Skeletal muscle tissue (tissue), 4 donors: ENCODE measurements around the gene EGLN3. TPM values are rescaled to one million over a fixed set of nuclear protein-coding genes. Genes with fewer than 3 reads are reported as not detected.

Source experiments
- H3K27ac ChIP-seq: one replicate; pipeline ENCODE4 v1.7.0; 2013; ENCODE audit warnings: mild to moderate bottlenecking, low read depth, low read length, inconsistent platforms
- H3K27me3 ChIP-seq, 3 donors: one replicate each; pipeline ENCODE4 v1.7.0; 2013; ENCODE audit warnings: low read length in 3 of 3; ENCODE audit not compliant: control insufficient read depth in 3 of 3, insufficient read depth in 3 of 3
- H3K36me3 ChIP-seq, 3 donors: one replicate each; pipeline ENCODE4 v1.7.0; 2013; ENCODE audit warnings: low read length in 3 of 3; ENCODE audit not compliant: control insufficient read depth in 3 of 3, insufficient read depth in 3 of 3
- H3K4me1 ChIP-seq, 3 donors: one replicate each; pipeline ENCODE4 v1.7.0; 2013; ENCODE audit warnings: low read length in 3 of 3, mild to moderate bottlenecking in 3 of 3; ENCODE audit not compliant: control insufficient read depth in 3 of 3, insufficient read depth in 3 of 3
- H3K4me3 ChIP-seq, 3 donors: one replicate each; pipeline ENCODE4 v1.7.0; 2013; ENCODE audit warnings: low read length in 3 of 3
- H3K9ac ChIP-seq, 3 donors: one replicate each; pipeline ENCODE4 v1.7.0; 2013; ENCODE audit warnings: low read length in 3 of 3, mild to moderate bottlenecking in 3 of 3, moderate library complexity in 2 of 3, low read depth in 1 of 3
- H3K9me3 ChIP-seq, 3 donors: one replicate each; pipeline ENCODE4 v1.7.0; 2013; ENCODE audit warnings: low read length in 3 of 3; ENCODE audit not compliant: control insufficient read depth in 3 of 3
- total RNA-seq: library from RNA; depleted of rRNA; stranded (reverse); fragments of >200 nt; gene quantifications from one replicate; pipeline ENCODE4 v1.2.3, GENCODE V29; 2014
- donor health status: Osteomylitis.

Gene EGLN3
- total RNA-seq, 1 donor from 2014 or later, result 60.0 TPM

DNA sequence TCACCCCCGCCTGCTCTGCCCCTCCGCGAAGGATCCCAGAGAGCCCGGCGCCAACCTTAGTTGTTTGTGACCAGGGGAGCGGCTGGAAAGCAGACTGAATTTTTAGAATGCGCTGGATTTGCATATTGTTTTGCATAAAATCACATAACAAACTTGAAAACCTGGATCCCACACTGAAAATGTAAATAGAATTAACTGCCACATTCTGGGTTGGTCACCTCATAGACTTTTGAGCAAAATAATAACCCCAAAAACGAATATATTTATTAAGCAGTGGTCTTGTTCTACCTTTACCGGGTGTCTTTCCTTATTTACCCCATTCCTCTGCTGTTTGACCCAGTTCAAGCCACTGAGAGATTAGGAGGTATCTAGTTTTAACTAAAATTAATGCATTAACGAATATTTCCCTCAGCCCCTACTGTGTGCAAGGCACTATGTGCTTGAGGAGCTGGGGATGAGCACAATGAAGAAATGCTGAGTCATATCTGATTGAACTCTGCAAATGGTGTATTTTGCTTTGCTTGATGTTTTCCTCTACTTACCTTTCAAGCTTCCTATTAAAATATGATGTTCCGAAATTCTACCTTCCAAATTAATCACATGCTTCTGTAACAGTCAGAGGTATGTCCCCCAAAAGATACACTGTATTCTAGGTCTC is 438 bp upstream of the EGLN3 start:
- H3K27ac ChIP-seq, result peak overlapping the region; percentile 68
- no peaks in the 10 kb centered on the region for H3K9me3 ChIP-seq
- peak overlapping the region; percentile 67 to 97 (median 92) for H3K4me3 ChIP-seq
- H3K27me3 ChIP-seq, result no peaks in the 10 kb centered on the region
- peaks cover 14 to 22% (median 17%) of the 10 kb centered on the region in 3 donors for H3K4me1 ChIP-seq
- no peaks in the 10 kb centered on the region for H3K36me3 ChIP-seq
- peak overlapping the region; percentile 35 to 86 (median 59) for H3K9ac ChIP-seq

- H3K9ac ChIP-seq, result peak overlapping the region; percentile 82 to 86 (median 83)
- H3K27me3 ChIP-seq, result no peaks in the 10 kb centered on the region
- H3K9me3 ChIP-seq, result no peaks in the 10 kb centered on the region
- H3K36me3 ChIP-seq, result no peaks in the 10 kb centered on the region
- peak overlapping the region; percentile 68 for H3K27ac ChIP-seq
- peak overlapping the region; percentile 80 to 97 (median 92) for H3K4me3 ChIP-seq
- H3K4me1 ChIP-seq, result peaks cover 14 to 29% (median 17%) of the 10 kb centered on the region in 3 donors
Measured at GRCh38 chr14:33949411-33949893, 1.4 kb downstream of the EGLN3 start.

GRCh38 chr14:33948869-33949408 is 1.9 kb downstream of the EGLN3 start:
- no peaks in the 10 kb centered on the region for H3K27me3 ChIP-seq
- peak overlapping the region; percentile 68 for H3K27ac ChIP-seq

DNA sequence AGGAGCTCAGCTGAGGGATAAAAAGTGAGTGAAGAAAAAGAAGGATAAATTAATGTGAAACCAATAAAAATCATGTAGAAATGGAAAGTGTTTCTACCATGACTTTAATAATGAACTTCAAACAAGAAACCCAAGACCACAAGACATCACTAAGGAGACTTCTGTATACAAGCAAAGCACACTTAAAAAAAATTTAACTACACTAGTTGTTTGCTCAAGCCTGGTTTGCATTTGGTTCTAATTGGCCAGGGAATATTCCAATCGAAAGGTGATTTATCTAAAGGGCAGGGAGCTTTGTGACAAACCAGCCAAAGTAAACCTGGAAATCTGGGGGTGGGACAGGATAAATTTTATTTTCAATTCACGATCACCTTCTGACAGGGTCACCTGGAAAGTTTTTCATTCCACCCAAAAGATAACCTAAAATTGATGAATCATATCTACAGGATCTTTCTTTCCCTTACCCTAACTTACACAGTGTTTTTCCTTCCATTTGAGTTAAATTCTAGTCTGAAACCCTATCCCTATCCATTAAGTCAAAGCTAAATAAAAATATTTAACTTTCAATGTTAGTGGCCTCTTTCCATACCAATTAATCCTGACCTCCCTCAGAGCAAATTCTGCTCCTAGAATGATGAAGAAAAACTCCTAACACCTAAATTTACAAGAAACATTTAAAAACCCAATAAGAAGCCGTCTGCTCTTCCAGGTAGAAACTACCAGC is 2.6 kb downstream of the EGLN3 start:
- H3K9me3 ChIP-seq, result no peaks in the 10 kb centered on the region
- peak overlapping the region in 1 of 3 donors; percentile 58 for H3K9ac ChIP-seq
- H3K27ac ChIP-seq, result peak overlapping the region; percentile 3
- H3K4me1 ChIP-seq, result peaks cover 14 to 29% (median 17%) of the 10 kb centered on the region in 3 donors
- no peaks in the 10 kb centered on the region for H3K27me3 ChIP-seq
- H3K4me3 ChIP-seq, result peak overlapping the region in 2 of 3 donors; percentile 92 to 97
- H3K36me3 ChIP-seq, result no peaks in the 10 kb centered on the region

More at GRCh38 chr14:33948869-33949408, 1.9 kb downstream of the EGLN3 start:
- Histone ChIP-seq H3K9me3 (no peaks in the 10 kb centered on the region), H3K9ac (peak overlapping the region in 1 of 3 donors; percentile 83), H3K36me3 (no peaks in the 10 kb centered on the region), H3K4me3 (peak overlapping the region; percentile 80 to 97 (median 92)), H3K4me1 (peaks cover 14 to 29% (median 17%) of the 10 kb centered on the region in 3 donors)

GRCh38 chr14:33946679-33947476 is 4.0 kb downstream of the EGLN3 start:
- H3K27me3 ChIP-seq, result no peaks in the 10 kb centered on the region
- no peaks in the 10 kb centered on the region for H3K36me3 ChIP-seq
- peak overlapping the region; percentile 8 for H3K27ac ChIP-seq
- H3K9me3 ChIP-seq, result no peaks in the 10 kb centered on the region
- peaks cover 14 to 29% (median 17%) of the 10 kb centered on the region in 3 donors for H3K4me1 ChIP-seq
- peak overlapping the region in 1 of 3 donors; percentile 38 for H3K4me3 ChIP-seq
- no peak overlapping the region for H3K9ac ChIP-seq

- H3K4me1 ChIP-seq, result peaks cover 9 to 34% (median 15%) of the 10 kb centered on the region in 3 donors
- H3K36me3 ChIP-seq, result no peaks in the 10 kb centered on the region
- H3K4me3 ChIP-seq, result no peak overlapping the region
- no peak overlapping the region for H3K9ac ChIP-seq
- H3K27me3 ChIP-seq, result no peaks in the 10 kb centered on the region
- no peak overlapping the region for H3K27ac ChIP-seq
- H3K9me3 ChIP-seq, result no peaks in the 10 kb centered on the region
Measured at GRCh38 chr14:33945210-33946088, 5.4 kb downstream of the EGLN3 start.

GRCh38 chr14:33943096-33943883 is 7.6 kb downstream of the EGLN3 start:
- no peak overlapping the region for H3K27ac ChIP-seq
- no peaks in the 10 kb centered on the region for H3K36me3 ChIP-seq

GRCh38 chr14:33941718-33942117 is 9.2 kb downstream of the EGLN3 start:
- peaks cover 12 to 31% (median 13%) of the 10 kb centered on the region in 3 donors for H3K4me1 ChIP-seq
- no peaks in the 10 kb centered on the region for H3K9me3 ChIP-seq
- H3K36me3 ChIP-seq, result no peaks in the 10 kb centered on the region
- H3K27ac ChIP-seq, result no peak overlapping the region
- no peak overlapping the region for H3K9ac ChIP-seq
- no peak overlapping the region for H3K4me3 ChIP-seq
- no peaks in the 10 kb centered on the region for H3K27me3 ChIP-seq

More at GRCh38 chr14:33943096-33943883, 7.6 kb downstream of the EGLN3 start:
- Histone ChIP-seq H3K4me3 (no peak overlapping the region), H3K27me3 (no peaks in the 10 kb centered on the region), H3K9ac (no peak overlapping the region), H3K4me1 (peaks cover 7 to 25% (median 11%) of the 10 kb centered on the region in 3 donors), H3K9me3 (no peaks in the 10 kb centered on the region)
